WERI-Rb-1 (cell line): ENCODE measurements around the gene MAGI2.

Experiments
- DNase-seq: peaks from one replicate; pipeline ENCODE4 v3.0.0-alpha.2; 2020
- H3K27ac ChIP-seq: fragments of 250-450 bp; sonication (Bioruptor Pico); 2 replicates; pipeline ENCODE4 v1.5.1; 2020; ENCODE audit warnings: mild to moderate bottlenecking, moderate library complexity
- H3K27me3 ChIP-seq: fragments of 250-450 bp; sonication (Bioruptor Pico); 2 replicates; pipeline ENCODE4 v1.5.1; 2021; ENCODE audit warnings: mild to moderate bottlenecking, low read depth, moderate library complexity; ENCODE audit not compliant: insufficient read depth, severe bottlenecking
- H3K36me3 ChIP-seq: fragments of 250-450 bp; sonication (Bioruptor Pico); 2 replicates; pipeline ENCODE4 v1.5.1; 2020; ENCODE audit warnings: mild to moderate bottlenecking, moderate library complexity
- H3K4me3 ChIP-seq: 2 replicates; pipeline ENCODE4 v1.5.1; 2011; ENCODE audit warnings: low read depth, mild to moderate bottlenecking, control low read depth, low read length
- H3K9me3 ChIP-seq: fragments of 250-450 bp; sonication (Bioruptor Pico); 2 replicates; pipeline ENCODE4 v1.5.1; 2021; ENCODE audit warnings: mild to moderate bottlenecking, moderate library complexity; ENCODE audit not compliant: severe bottlenecking
- TF ChIP-seq, protein P1 (sequence below): IDR thresholded peaks from 2 replicates; pipeline ENCODE4 v1.5.1; 2011; ENCODE audit warnings: low read depth, mild to moderate bottlenecking, control low read depth, inconsistent platforms, low read length

Gene MAGI2

DNA sequence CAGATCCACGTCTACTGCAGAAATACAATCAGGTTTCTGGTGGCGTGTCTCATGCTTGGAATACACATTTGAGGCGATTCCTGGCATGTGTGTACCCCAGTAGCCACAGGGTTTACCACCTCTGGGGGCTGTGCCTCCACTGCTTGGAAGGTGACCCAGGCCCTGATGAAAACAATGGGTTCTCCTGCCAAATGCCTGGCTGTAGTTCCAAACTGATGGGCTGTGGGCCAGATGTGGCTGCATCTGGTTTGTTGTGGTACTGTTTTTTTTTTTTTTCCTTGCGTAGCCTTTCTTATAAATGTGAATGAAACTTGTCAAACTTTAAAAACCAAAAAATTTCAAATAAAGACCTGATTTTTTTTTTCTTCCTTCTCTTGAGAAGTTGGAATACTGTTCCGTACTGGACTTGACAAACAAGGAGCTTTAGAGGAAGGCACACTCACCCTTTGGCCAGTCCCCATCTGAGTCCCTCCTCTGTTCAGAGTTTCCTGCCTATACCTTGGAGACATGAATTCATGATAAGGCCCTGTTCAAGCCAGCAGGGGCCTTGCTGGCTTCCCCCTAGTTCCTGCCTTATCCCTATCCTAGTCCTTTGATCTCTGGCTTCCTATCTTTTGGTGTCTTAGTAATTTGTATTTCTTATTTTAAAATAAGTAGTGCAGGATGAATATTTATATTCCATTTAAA is 1437.8 kb downstream of the MAGI2 start:
- TF ChIP-seq, protein P1, sequence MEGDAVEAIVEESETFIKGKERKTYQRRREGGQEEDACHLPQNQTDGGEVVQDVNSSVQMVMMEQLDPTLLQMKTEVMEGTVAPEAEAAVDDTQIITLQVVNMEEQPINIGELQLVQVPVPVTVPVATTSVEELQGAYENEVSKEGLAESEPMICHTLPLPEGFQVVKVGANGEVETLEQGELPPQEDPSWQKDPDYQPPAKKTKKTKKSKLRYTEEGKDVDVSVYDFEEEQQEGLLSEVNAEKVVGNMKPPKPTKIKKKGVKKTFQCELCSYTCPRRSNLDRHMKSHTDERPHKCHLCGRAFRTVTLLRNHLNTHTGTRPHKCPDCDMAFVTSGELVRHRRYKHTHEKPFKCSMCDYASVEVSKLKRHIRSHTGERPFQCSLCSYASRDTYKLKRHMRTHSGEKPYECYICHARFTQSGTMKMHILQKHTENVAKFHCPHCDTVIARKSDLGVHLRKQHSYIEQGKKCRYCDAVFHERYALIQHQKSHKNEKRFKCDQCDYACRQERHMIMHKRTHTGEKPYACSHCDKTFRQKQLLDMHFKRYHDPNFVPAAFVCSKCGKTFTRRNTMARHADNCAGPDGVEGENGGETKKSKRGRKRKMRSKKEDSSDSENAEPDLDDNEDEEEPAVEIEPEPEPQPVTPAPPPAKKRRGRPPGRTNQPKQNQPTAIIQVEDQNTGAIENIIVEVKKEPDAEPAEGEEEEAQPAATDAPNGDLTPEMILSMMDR, result no peak
- no peaks in the 10 kb centered on the region for H3K9me3 ChIP-seq
- no peak overlapping the region for H3K27ac ChIP-seq
- no peak overlapping the region for H3K4me3 ChIP-seq
- H3K36me3 ChIP-seq, result no peaks in the 10 kb centered on the region
- DNase-seq, result no peak
- no peaks in the 10 kb centered on the region for H3K27me3 ChIP-seq

DNA sequence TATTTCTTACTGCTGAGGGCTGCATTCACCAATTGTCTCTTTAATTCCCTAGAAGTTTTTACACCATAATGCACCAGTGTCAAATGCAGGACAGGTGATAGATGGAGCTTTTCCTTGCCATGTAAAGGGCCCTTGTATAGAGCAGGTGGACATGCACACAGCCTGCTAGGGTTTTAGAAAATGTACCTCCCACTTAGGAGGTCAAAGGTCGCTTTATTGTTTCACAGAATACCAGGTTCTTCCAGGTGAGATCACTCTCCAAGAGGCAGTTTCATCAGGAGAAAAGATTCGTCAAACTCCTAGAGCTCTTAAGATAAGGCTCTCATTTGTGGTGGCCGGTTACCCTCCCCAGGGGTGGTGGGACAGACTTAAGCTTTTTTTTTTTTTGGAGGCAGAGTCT is 1439.1 kb downstream of the MAGI2 start:
- no peaks in the 10 kb centered on the region for H3K36me3 ChIP-seq
- no peak overlapping the region for H3K4me3 ChIP-seq
- no peaks in the 10 kb centered on the region for H3K9me3 ChIP-seq
- no peaks in the 10 kb centered on the region for H3K27me3 ChIP-seq
- H3K27ac ChIP-seq, result no peak overlapping the region
- DNase-seq, result no peak
- TF ChIP-seq, protein P1, result no peak

DNA sequence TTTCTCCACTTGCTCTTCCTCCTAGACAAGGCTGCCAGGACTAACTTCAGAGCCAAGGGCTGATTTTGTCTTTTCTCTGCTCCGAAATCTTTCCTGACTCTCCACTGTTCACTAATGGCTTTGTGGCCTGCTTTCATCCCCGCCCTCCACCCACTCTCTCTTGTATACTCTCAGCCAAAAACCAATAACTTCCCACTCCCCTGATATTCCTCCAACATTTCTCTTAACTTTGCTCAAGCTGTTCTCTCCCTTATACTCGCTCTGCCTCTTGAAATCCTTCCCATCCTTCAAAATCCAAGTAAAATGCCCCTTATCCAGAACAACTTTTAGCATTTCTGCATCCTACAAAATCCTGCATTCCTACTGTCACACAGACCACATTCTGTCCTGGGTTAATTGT is 1440.1 kb downstream of the MAGI2 start:
- Histone ChIP-seq H3K27me3 (no peaks in the 10 kb centered on the region), H3K27ac (no peak overlapping the region), H3K9me3 (no peaks in the 10 kb centered on the region), H3K4me3 (no peak overlapping the region), H3K36me3 (no peaks in the 10 kb centered on the region)
- TF ChIP-seq, protein P1, result no peak
- no peak for DNase-seq

- H3K4me3 ChIP-seq, result no peak overlapping the region
Measured at GRCh38 chr7:78011642-78012041, 1441.8 kb downstream of the MAGI2 start.

GRCh38 chr7:78007231-78007630 is 1446.2 kb downstream of the MAGI2 start:
- no peak for DNase-seq
- Histone ChIP-seq H3K36me3 (no peaks in the 10 kb centered on the region), H3K9me3 (no peaks in the 10 kb centered on the region), H3K4me3 (no peak overlapping the region), H3K27ac (no peak overlapping the region), H3K27me3 (no peaks in the 10 kb centered on the region)
- TF ChIP-seq, protein P1, result no peak

More at GRCh38 chr7:78011642-78012041, 1441.8 kb downstream of the MAGI2 start:
- TF ChIP-seq, protein P1, result no peak
- H3K9me3 ChIP-seq, result no peaks in the 10 kb centered on the region
- DNase-seq, result no peak
- no peaks in the 10 kb centered on the region for H3K36me3 ChIP-seq
- no peak overlapping the region for H3K27ac ChIP-seq
- H3K27me3 ChIP-seq, result no peaks in the 10 kb centered on the region
